Adrenal gland (tissue), 12 donors: ENCODE results near the gene TPSD1. TPM values are rescaled to one million over a fixed set of nuclear protein-coding genes. Genes with fewer than 3 reads are reported as not detected.
"Not testable (repeated sequence)": the region's sequence is repeated elsewhere in the genome, so short reads cannot be mapped to it uniquely, and the experiment has no call there.

Experiments
- DNase-seq, 7 donors: peaks; one replicate each; pipeline ENCODE4 v3.0.0-alpha.2; 2019 to 2020
- H3K27ac ChIP-seq, 5 donors: fragments of 200-600 bp; sonication (generic) in 4 of 5; 1 replicate in 3 of 5; 2 replicates in 2 of 5; pipeline versions ENCODE4 v1.5.1 to v1.8.0; 2016 to 2020; ENCODE audit warnings: mild to moderate bottlenecking in 1 of 5
- H3K27me3 ChIP-seq: fragments of 200-600 bp; 2 replicates; pipeline ENCODE4 v1.8.0; 2021
- H3K36me3 ChIP-seq, 2 donors: fragments of 200-600 bp; replicated peaks in 1 of 2; 1 replicate in 1 of 2; 2 replicates in 1 of 2; pipeline versions ENCODE4 v1.5.1 to v1.8.0; 2018 to 2022
- H3K4me1 ChIP-seq, 2 donors: fragments of 200-600 bp; replicated peaks in 1 of 2; 1 replicate in 1 of 2; 2 replicates in 1 of 2; pipeline versions ENCODE4 v1.5.1 to v1.8.0; 2018 to 2021
- H3K4me3 ChIP-seq, 4 donors: fragments of 200-600 bp; sonication (generic) in 3 of 4; one replicate each; pipeline ENCODE4 v1.5.1; 2016 to 2018
- H3K9me3 ChIP-seq, 3 donors: fragments of 200-600 bp; sonication (generic) in 1 of 3; replicated peaks in 1 of 3; 1 replicate in 2 of 3; 2 replicates in 1 of 3; pipeline versions ENCODE4 v1.5.1 to v1.8.0; 2016 to 2021
- CTCF ChIP-seq, 6 experiments: fragments of 450-650 bp in 4 of 6; fragments of 200-600 bp in 2 of 6; sonication (generic) in 1 of 6; IDR thresholded peaks; 1 replicate in 5 of 6; 2 replicates in 1 of 6; pipeline versions ENCODE4 v1.5.1 to v1.8.0; 2016 to 2021; ENCODE audit warnings: antibody characterized with exemption in 6 of 6, mild to moderate bottlenecking in 2 of 6, moderate library complexity in 1 of 6
- POLR2A ChIP-seq, 2 donors: fragments of 450-650 bp; IDR thresholded peaks; one replicate each; pipeline ENCODE4 v1.6.1; 2017; ENCODE audit warnings: antibody characterized with exemption in 2 of 2, mild to moderate bottlenecking in 2 of 2, moderate library complexity in 1 of 2
- WGBS, 4 donors: extraction: QIAGEN DNeasy Blood & Tissue Kit in 2 of 4; methylation state at CpG; one replicate each; pipeline versions ENCODE4 v1.1.5 to v1.1.7; 2013 to 2017; 5-methylcytosine and 5-hydroxymethylcytosine counted together
- intact Hi-C, 2 donors: fragments of 100-400 bp; cut with DNase I; formaldehyde crosslinking; loops; one replicate each; pipeline versions ENCODE4 v1.14.1 to v1.15.0; 2022 to 2023
- polyA plus RNA-seq, 3 donors: library from polyadenylated mRNA; stranded (reverse); fragments of 200-250 nt in 2 of 3; fragments of 350-450 nt in 1 of 3; fragmentation: Illumina TruSeq in 1 of 3; extraction: RNeasy Lipid Tissue Mini Kit (QIAGEN cat#74804) in 1 of 3; gene quantifications; one replicate each; pipeline ENCODE4 v1.2.3, GENCODE V29; 2013 to 2014
- total RNA-seq, 9 donors: library from RNA; depleted of rRNA in 4 of 9; stranded (reverse); fragments of >200 nt in 4 of 9; fragments of 120-200 nt in 1 of 9; fragmentation: NEBNext Ultra II Directional in 1 of 9; extraction: Animal tissue kit (Norgen Biotek cat#: 25700) in 1 of 9; gene quantifications; one replicate each; pipeline versions ENCODE4 v1.1.0 to v1.2.4, GENCODE V29; 2013 to 2023
- donor health status: healthy with polysubstance abuse.
- donor health status: Bipolar disorder and iron deficiency.
- donor health status: DM: yes; HTN: yes; CAD: no.
- donor health status: DM: no; HTN: no; CAD: no.
- donor health status: DM: no; HTN: no; CAD: no.
- donor health status: DM: yes; HTN: yes; CAD: no.

Gene TPSD1
- total and polyA plus RNA-seq, 12 donors: 0.24 TPM; not detected in 11

- peak in 5 of 7 donors; percentile 35 to 74 (median 63) for DNase-seq
- no peaks in the 10 kb centered on the region for H3K9me3 ChIP-seq
- H3K4me3 ChIP-seq: no peak overlapping the region
- intact Hi-C loops: no loop called here
- WGBS, 4 donors: 31 to 44% (median 36%) methylated on average over 6 to 12 of the region's 12 CpGs
- H3K27me3 ChIP-seq: no peaks in the 10 kb centered on the region
- H3K27ac ChIP-seq: no peak overlapping the region
- no peaks in the 10 kb centered on the region for H3K4me1 ChIP-seq
- H3K36me3 ChIP-seq: no peaks in the 10 kb centered on the region
- TF ChIP-seq POLR2A (IDR thresholded peaks at IDR 0.05): no peak
- TF ChIP-seq CTCF (IDR thresholded peaks at IDR 0.05): no peak
Measured at GRCh38 chr16:1244881-1245280, 11.0 kb upstream of the TPSD1 start.

- no peaks in the 10 kb centered on the region for H3K4me1 ChIP-seq
- no peak for DNase-seq
- TF ChIP-seq POLR2A (IDR thresholded peaks at IDR 0.05) (no peak), CTCF (IDR thresholded peaks at IDR 0.05) (no peak)
- H3K4me3 ChIP-seq: no peak overlapping the region
- no peaks in the 10 kb centered on the region for H3K27me3 ChIP-seq
- H3K9me3 ChIP-seq: no peaks in the 10 kb centered on the region
- intact Hi-C loops: no loop called here
- H3K27ac ChIP-seq: no peak overlapping the region
- H3K36me3 ChIP-seq: no peaks in the 10 kb centered on the region
- 46 to 65% (median 57%) methylated on average over 9 to 22 of the region's 22 CpGs for WGBS, 4 donors
Measured at GRCh38 chr16:1245452-1246020, 10.3 kb upstream of the TPSD1 start.

- H3K4me1 ChIP-seq, H3K4me3 ChIP-seq, intact Hi-C loops, H3K27ac ChIP-seq, H3K36me3 ChIP-seq, H3K27me3 ChIP-seq, H3K9me3 ChIP-seq, DNase-seq: not testable (repeated sequence)
- 80 to 87% (median 85%) methylated on average over 9 to 14 of the region's 14 CpGs for WGBS, 4 donors
Measured at GRCh38 chr16:1247903-1248537, 7.8 kb upstream of the TPSD1 start.

DNA sequence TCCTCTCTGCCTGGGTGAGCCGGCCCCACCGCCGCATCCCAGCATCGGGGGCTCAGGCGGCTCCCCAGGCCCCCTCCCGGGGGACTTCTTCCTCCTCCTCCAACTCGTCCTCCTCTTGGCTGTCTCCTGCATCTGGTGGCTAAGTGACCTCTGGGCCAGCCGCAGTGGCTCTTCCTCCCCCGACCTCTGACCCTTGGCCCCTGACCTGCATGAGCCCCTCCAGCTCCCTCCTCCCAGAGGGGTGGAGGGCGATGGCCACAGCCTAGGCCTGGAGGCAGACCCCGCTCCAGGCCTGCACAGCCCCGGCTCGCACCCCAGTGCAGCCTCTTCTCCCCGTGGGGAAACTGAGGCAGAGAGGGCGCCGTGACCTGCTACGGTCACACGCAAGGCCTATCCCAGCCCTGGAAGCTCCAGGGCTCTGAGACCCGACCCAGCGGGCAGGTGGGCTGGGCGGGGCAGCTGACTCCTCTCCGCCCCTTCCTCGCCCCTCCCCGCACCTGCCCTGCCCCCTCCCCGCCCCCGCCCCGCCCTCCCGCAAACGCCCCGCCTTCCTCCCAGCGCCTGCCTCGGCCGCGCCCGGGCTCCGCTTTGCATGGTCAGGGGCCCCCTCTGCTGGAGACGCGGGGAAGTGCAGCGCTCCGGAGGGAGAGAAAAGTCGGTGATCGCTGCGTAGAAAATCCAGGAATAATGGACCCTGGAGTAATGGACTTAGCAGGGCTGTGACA, 6.7 kb upstream of the TPSD1 start:
- H3K27me3 ChIP-seq, H3K27ac ChIP-seq, intact Hi-C loops, H3K36me3 ChIP-seq, H3K4me1 ChIP-seq, H3K4me3 ChIP-seq, H3K9me3 ChIP-seq, DNase-seq: not testable (repeated sequence)
- 80 to 81% methylated on average over 4 to 5 of the region's 43 CpGs; no CpG with 5 or more reads in 2 of the 4 donors for WGBS, 4 donors

DNA sequence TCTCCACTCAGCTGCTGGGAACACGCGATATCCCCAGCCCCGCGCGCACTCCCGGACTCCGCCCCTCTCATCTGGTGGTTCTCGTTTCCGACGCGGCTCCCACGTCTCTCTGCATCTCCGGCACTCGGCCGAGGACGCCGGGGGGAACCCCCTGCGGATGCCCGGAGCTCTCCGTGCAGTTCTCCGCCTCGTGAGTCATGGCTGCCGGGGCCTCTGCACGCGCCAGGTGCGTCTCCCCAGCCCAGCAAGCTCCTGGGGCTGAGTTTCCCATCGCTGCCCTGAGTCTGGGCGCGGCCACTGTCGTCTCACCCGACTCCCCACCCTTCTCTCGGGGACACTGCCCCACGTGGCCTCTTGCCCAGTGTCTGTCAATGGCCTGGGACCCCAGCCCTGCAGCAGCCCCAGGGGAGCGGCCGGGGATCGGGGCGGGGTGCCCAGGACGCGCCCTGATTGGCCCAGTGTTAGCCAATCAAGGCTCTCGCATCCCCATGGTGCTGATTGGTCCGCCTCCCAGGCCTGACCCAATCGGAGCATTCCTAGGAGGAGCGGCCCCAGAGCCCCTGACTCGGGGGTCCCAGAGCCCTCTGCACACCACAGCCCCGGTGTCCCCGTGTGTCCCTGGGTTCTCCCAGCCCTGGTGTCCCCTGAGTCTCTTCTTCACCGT, 2.0 kb upstream of the TPSD1 start:
- H3K36me3 ChIP-seq, H3K27me3 ChIP-seq, H3K4me3 ChIP-seq, H3K9me3 ChIP-seq, DNase-seq, intact Hi-C loops, H3K27ac ChIP-seq, H3K4me1 ChIP-seq: not testable (repeated sequence)
- no CpG with 5 or more reads among the region's 47 CpGs for WGBS, 4 donors

DNA sequence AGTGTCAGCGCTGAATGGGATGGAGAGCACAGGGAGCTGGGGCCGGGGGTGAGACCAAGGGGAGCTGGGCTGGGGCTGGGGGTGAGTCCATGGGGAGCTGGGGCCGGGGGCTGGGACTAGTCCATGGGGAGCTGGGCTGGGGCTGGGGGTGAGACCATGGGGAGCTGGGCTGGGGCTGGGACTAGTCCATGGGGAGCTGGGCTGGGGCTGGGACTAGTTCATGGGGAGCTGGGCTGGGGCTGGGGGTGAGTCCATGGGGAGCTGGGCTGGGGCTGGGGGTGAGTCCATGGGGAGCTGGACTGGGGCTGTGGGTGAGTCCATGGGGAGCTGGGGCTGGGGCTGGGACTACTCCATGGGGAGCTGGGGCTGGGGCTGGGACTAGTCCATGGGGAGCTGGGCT, 1.0 kb upstream of the TPSD1 start:
- intact Hi-C loops, DNase-seq, H3K4me3 ChIP-seq, H3K27ac ChIP-seq, H3K9me3 ChIP-seq, H3K36me3 ChIP-seq, H3K4me1 ChIP-seq: not testable (repeated sequence)
- WGBS, 4 donors: 83 to 86% methylated on average over 3 of the region's 3 CpGs; no CpG with 5 or more reads in 2 of the 4 donors
- peaks cover 10% of the 10 kb centered on the region for H3K27me3 ChIP-seq

- H3K27ac ChIP-seq, H3K36me3 ChIP-seq, intact Hi-C loops, H3K4me3 ChIP-seq, H3K4me1 ChIP-seq, H3K9me3 ChIP-seq, DNase-seq: not testable (repeated sequence)
- peaks cover 16% of the 10 kb centered on the region for H3K27me3 ChIP-seq
- WGBS, 4 donors: 79 to 84% (median 83%) methylated on average over 14 to 23 of the region's 23 CpGs; no CpG with 5 or more reads in 1 of the 4 donors
Measured at GRCh38 chr16:1256296-1256873, 516 bp downstream of the TPSD1 start.
